Erythroblast (primary cell): ENCODE measurements around the gene VSIG10L.

ENCODE experiments used
- GATA1 ChIP-seq: IDR thresholded peaks from 2 replicates; pipeline ENCODE4 v1.6.1; 2011; ENCODE audit warnings: low read depth, mild to moderate bottlenecking, control low read depth, low read length, moderate library complexity
- POLR2A ChIP-seq: IDR thresholded peaks from 2 replicates; pipeline ENCODE4 v1.6.1; 2011; ENCODE audit warnings: mild to moderate bottlenecking, low read length

DNA sequence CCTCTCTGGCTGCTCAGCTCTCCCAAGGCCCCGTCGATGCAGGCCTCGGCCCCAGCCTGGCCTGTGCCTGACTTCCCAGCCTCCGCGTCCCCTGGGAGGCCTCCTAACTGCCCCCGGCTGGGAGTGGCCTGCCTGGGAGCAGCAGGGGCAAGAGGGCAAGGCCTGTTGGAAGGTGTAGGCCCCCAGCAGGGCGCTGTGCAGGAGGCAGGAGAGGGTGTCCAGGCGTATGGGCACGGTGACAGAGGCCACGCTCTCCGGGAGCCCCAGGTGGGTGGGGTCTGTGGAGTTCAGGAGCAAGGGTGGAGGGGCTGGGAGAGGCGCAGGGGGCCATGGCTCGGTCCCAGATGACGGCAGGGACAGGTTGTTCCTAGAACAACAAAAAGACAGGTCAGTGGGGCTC, 47.2 kb upstream of the VSIG10L start:
- no peak for TF ChIP-seq POLR2A
- no peak for TF ChIP-seq GATA1
